Renal cortex interstitium (tissue), 11 donors: ENCODE data around the gene SPCS3. TPM values are rescaled to one million over a fixed set of nuclear protein-coding genes. Genes with fewer than 3 reads are reported as not detected.
"Not testable (repeated sequence)": the region's sequence is repeated elsewhere in the genome, so short reads cannot be mapped to it uniquely, and the experiment has no call there.

ENCODE experiments used
- DNase-seq, 11 donors: peaks; one replicate each; pipeline ENCODE4 v3.0.0-alpha.2; 2013; ENCODE audit warnings: low read depth in 9 of 11, low spot score in 4 of 11; ENCODE audit errors: extremely low read depth in 1 of 11
- polyA plus RNA-seq, 3 donors: library from polyadenylated mRNA; unstranded; fragments of 120-200 nt; gene quantifications; one replicate each; pipeline ENCODE4 v1.2.1, GENCODE V29; 2013; ENCODE audit not compliant: insufficient read length in 3 of 3

SPCS3 gene
- polyA plus RNA-seq, 3 donors: 84.3 to 107 (median 96.7) TPM

DNA sequence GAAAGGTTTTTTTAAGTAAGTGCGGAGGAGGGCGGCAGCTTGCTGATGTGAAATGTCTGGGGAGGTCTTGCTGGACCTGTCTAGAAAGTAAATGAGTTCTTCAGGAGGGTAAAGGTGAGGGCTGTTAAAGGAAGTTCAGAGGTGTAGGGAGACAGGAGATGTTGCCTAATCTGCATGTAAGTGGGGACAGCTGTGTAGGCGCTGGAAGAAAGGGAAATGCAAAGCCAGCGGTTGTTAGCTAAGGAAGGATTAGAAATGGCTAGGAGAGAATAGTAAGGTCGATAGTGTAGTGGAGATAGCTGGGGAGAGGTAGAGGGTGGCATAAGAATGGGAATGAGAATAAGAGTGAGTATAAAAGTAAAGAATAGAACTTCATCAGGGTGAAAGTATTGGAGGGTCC is 23.9 kb upstream of the SPCS3 start:
- DNase-seq: not testable (repeated sequence)

DNA sequence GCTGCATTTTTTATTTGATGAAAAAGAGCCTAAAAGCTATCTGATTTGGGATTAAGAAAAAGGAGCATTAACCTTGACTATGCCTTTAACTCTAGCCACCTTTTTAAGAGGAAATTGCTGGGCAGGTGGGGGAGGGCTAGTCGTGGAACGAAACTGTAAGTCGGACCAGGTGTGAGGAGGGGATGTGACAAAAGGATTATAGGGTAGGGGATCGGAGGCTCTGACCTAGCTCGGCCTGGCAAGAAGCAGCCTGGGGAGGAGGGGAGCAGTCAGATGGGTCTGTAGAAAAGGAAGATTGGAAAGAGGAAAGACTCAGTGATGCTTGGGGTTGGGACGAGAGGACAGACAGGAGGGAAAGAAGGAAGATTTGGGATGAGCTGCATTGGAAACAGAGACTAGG is 21.1 kb upstream of the SPCS3 start:
- DNase-seq: no peak

- no peak for DNase-seq
Observed at GRCh38 chr4:176300036-176300435, 19.7 kb upstream of the SPCS3 start.

DNA sequence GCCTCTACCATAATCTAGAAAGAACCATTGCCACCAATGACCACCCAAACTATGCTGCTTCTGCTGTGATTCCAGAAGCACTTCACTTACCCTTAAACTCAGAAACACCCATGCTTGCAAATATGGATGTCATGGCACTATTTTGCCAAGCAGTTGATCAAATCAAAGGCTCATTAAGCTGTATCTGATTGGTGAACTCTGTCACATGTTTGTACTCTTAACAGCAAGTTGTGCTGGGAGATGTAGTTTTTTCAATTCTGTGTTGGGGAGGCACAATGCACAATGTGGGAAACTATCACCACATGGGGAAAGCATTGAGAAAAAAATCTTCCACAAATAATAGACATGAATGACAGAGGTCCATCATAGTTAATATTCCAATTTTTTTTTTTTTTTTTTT is 19.2 kb upstream of the SPCS3 start:
- no peak for DNase-seq

- DNase-seq: no peak
Observed at GRCh38 chr4:176302283-176303275, 17.2 kb upstream of the SPCS3 start.

DNA sequence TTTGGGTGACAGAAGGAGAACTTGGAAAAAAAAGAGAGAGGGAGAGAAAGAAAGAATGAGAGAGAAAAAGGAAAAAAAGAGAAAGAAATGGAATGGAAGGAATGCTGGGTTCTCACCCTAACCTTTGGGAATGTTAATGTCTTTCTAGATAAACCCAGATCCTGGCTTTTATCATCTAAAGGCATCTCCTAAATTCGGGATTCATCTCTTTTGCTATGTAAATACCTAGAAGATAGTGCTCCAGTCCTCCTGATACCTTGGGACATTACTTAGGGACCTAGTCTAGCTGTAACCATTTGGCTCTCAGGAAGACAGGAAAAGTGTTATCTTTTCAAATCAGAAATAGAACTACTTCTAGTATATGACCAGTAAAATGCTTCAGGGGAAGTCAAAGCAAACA is 15.8 kb upstream of the SPCS3 start:
- DNase-seq: no peak

GRCh38 chr4:176306837-176307665 is 12.7 kb upstream of the SPCS3 start:
- no peak for DNase-seq

DNA sequence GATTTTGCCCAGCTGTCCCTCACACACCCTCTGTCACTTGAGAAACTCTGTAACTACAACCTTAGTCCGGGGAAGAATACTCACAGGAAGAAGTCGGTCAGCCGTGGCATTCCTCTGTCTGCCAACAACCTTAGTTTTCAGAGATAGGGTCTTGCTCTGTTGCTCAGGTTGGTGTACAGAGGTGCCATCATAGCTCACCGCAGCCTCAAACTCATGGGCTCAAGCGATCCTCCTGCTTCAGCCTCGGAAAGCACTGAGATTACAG is 12.2 kb upstream of the SPCS3 start:
- no peak for DNase-seq

DNA sequence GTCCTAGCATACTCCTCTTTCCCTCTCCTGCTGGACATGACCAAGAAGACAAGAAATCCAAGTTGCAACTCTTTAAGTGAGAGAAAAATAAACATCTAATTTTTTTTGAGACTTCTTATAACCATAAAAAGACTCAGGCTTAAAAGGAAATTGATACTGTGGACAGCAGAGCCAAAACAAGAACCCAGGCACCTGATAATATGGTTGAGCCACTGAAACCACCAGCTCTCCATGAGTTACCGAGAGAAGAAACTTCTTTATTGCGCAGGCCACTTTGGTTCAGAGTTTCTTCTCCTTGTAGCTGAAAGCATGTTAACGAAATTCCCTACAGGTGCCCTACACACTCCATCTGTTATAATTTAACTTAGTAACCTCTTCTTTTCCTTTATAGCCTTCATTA is 11.3 kb upstream of the SPCS3 start:
- DNase-seq: no peak

GRCh38 chr4:176309046-176309445 is 10.7 kb upstream of the SPCS3 start:
- DNase-seq: no peak

- no peak for DNase-seq
Observed at GRCh38 chr4:176309772-176310171, 10.0 kb upstream of the SPCS3 start.

GRCh38 chr4:176313596-176314336 is 6.0 kb upstream of the SPCS3 start:
- no peak for DNase-seq

DNA sequence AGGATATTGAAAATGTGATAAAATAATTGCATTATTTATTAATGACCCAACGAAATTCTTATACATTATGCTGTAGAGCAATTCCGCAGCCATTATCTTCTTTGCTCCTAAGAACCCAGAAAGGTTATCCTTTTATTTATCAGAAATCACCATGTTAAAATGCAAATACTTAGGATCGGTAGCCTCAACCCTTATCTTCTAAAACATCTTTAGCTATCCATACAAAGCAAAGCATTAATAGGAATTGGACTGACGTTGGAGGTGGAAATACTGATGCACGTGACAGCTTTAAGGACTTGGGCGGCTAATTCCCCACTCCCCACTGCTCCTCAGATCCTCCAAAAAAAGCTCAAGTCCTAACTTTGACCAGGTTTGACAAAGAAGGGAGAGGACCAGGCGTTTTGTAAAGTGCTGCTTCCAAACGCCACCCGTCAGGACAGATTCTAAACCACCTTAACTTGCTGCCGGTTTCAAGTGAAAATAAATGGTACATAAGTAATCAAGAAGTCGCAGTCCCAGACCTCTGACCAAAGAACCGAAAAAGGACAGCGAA is 539 bp upstream of the SPCS3 start:
- no peak for DNase-seq

DNA sequence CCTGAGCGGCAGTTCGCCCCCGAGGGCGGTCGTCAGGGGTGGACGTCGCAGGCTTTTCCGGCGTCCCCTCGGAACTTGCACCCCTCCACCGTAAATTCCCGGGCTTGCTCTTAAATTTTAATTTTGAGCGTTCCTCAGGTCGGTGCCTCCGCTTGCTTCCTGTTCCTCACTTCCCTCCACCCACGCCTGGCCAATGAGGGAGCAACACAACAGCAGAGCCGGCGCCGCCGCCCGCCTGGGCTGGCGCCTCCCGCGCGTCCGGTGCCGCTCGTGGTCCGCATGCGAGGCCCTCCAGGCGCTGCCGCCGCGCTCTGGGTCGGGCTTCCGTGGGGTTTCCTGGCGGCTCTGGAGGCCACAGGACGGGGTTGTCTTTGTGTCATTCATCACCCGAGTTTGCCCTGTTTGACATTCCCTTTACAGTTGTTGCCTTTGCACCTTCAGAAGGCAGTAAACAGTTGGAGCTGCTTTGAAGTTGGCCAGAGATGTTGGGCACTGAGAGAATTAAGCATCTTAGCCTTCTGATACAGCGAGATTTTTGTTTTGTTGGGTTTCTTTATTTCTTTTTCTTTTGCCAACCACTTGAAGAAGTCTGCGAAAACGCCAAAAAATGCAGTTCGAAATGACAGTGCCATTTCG is 692 bp downstream of the SPCS3 start:
- DNase-seq: peak in 10 of 11 donors; percentile 63 to 83 (median 72)

- DNase-seq: no peak
Observed at GRCh38 chr4:176320976-176321361, 1.2 kb downstream of the SPCS3 start.

DNA sequence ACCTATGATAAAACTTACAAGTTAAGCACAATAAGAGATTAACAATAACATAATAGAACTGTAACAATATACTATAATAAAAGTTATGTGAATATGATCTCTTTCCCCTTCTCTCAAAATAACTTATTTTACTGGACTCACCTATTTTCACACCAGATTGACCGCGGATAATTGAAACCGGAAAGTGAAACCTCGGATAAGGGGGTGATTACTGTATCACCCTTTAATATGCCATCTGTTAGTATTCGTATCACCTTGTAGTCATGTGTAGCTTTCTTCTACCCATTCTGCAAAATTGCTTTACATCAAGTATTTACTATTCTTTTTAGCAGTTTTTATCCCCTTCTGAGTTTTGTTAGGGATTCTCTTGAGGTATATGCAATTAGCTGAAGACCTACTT is 1.8 kb downstream of the SPCS3 start:
- DNase-seq: no peak

GRCh38 chr4:176323511-176324160 is 3.9 kb downstream of the SPCS3 start:
- DNase-seq: no peak

- not testable (repeated sequence) for DNase-seq
Observed at GRCh38 chr4:176324876-176325275, 5.1 kb downstream of the SPCS3 start.
